MCF 10A (cell line): ENCODE data around the gene GMCL2. TPM values are rescaled to one million over a fixed set of nuclear protein-coding genes. Genes with fewer than 3 reads are reported as not detected.
A peak's percentile ranks its signal among the peaks of the same experiment; 100 is the strongest.

Experiments used
- Bru-seq: library from RNA; stranded (reverse); fragments of 400-500 nt; gene quantifications from one replicate; lab custom pipeline; 2021; lab: Mats Ljungman, UMichigan
- BruChase-seq, 2 experiments: library from RNA; stranded (reverse); fragments of 400-500 nt; gene quantifications; one replicate each; lab custom pipeline; 2021; lab: Mats Ljungman, UMichigan
- BruUV-seq: library from RNA; stranded (reverse); fragments of 400-500 nt; replicated peaks from 2 replicates; lab custom pipeline; 2021; lab: Mats Ljungman, UMichigan
- CTCF ChIA-PET: fragments of 300-600 bp; sonication (Branson Sonifier 250); formaldehyde crosslinking; extraction: SDS; loops from one replicate; lab custom pipeline; 2021; ENCODE audit warnings: antibody characterized with exemption, inconsistent platforms; lab: Yijun Ruan, JAX
- POLR2A ChIA-PET: fragments of 300-600, 350-650 bp; sonication (Branson Sonifier 250); formaldehyde crosslinking; extraction: SDS; loops from one replicate; lab custom pipeline; 2020; ENCODE audit warnings: antibody characterized with exemption, inconsistent platforms; lab: Yijun Ruan, JAX
- DNase-seq: peaks from one replicate; pipeline ENCODE4 v3.0.0-alpha.2; 2018; ENCODE audit not compliant: unreplicated experiment
- H3K27ac Mint-ChIP-seq: one replicate; pipeline ENCODE4 v1.8.0; 2022; ENCODE audit warnings: mild to moderate bottlenecking, low read depth, mixed read lengths; ENCODE audit not compliant: unreplicated experiment
- H3K27me3 Mint-ChIP-seq: one replicate; pipeline ENCODE4 v1.8.0; 2022; ENCODE audit warnings: mixed read lengths; ENCODE audit not compliant: insufficient read depth, unreplicated experiment
- H3K36me3 Mint-ChIP-seq: one replicate; pipeline ENCODE4 v1.8.0; 2022; ENCODE audit warnings: mild to moderate bottlenecking, moderate library complexity, mixed read lengths; ENCODE audit not compliant: insufficient read depth, unreplicated experiment
- H3K4me1 Mint-ChIP-seq: one replicate; pipeline ENCODE4 v1.8.0; 2022; ENCODE audit warnings: mixed read lengths; ENCODE audit not compliant: insufficient read depth, unreplicated experiment
- H3K4me3 Mint-ChIP-seq: one replicate; pipeline ENCODE4 v1.8.0; 2022; ENCODE audit warnings: mild to moderate bottlenecking, moderate library complexity, mixed read lengths; ENCODE audit not compliant: unreplicated experiment
- H3K9me3 Mint-ChIP-seq: one replicate; pipeline ENCODE4 v1.8.0; 2022; ENCODE audit warnings: mixed read lengths; ENCODE audit not compliant: unreplicated experiment
- CTCF ChIP-seq: fragments of 200-600 bp; IDR thresholded peaks from one replicate; pipeline ENCODE4 v1.8.0; 2022; ENCODE audit warnings: antibody characterized with exemption, mild to moderate bottlenecking; ENCODE audit not compliant: unreplicated experiment
- intact Hi-C: fragments of 100-400 bp; cut with micrococcal nuclease; formaldehyde crosslinking; loops from 2 replicates; pipeline ENCODE4 v1.14.1; 2022
- long read RNA-seq: library from polyadenylated mRNA; stranded (forward); transcript quantifications from one replicate; pipeline ENCODE4 v2.0.0, GENCODE V29; 2022
- total RNA-seq: library from RNA; stranded (reverse); gene quantifications from 2 replicates; pipeline ENCODE4 v1.2.3, GENCODE V29; 2022

The GMCL2 gene
- not detected in 2 replicates for total RNA-seq
- not detected for Bru-seq, nascent RNA
- BruChase-seq, experiment 1, labeled RNA remaining after a 6-hour chase: percentile 15 among the genes with signal in this experiment
- percentile 25 among the genes with signal in this experiment for BruChase-seq, experiment 2, labeled RNA remaining after a 2-hour chase
- long read RNA-seq: 0 reads

- Mint-ChIP-seq H3K4me1 (peaks cover under 1% of the 10 kb centered on the region), H3K9me3 (no peaks in the 10 kb centered on the region), H3K27me3 (no peaks in the 10 kb centered on the region), H3K36me3 (no peaks in the 10 kb centered on the region), H3K27ac (no peak within 1 kb of the TSS), H3K4me3 (no peak within 1 kb of the TSS)
- no peak for TF ChIP-seq CTCF
- CTCF ChIA-PET: interaction anchor here (1.2 kb wide), 1 partner anchor 19 kb away, joined by 3 read pairs; no protein-coding TSS in a partner anchor
- POLR2A ChIA-PET: interaction anchor here (1.1 kb wide), 1 partner anchor 13 kb away, joined by 4 read pairs; no protein-coding TSS in a partner anchor
- no peak for DNase-seq
- intact Hi-C loops: no loop called here
- no TSS peak for BruUV-seq
Measured at GRCh38 chr5:178187014-178187413, at the start of gene GMCL2. TSS of gene GMCL2 (minus strand) at chr5:178187371. CDS start at chr5:178187299, 72 bp downstream.

- ChIA-PET POLR2A (interaction anchor here (0.8 to 1.9 kb wide), 2 partner anchors 30 to 316 kb away, joined by 3 to 7 read pairs; no protein-coding TSS in a partner anchor), CTCF (interaction anchor here (0.6 to 2.4 kb wide), 8 partner anchors 10 to 388 kb away, joined by 3 to 9 read pairs (median 3); no protein-coding TSS in a partner anchor)
- Mint-ChIP-seq H3K9me3 (no peaks in the 10 kb centered on the region), H3K4me1 (peaks cover 40% of the 10 kb centered on the region), H3K27me3 (no peaks in the 10 kb centered on the region), H3K36me3 (peaks cover 3% of the 10 kb centered on the region), H3K4me3 (no peak overlapping the region), H3K27ac (peak overlapping the region; percentile 85)
- no TSS peak for BruUV-seq
- DNase-seq: no peak
- TF ChIP-seq CTCF: no peak
- intact Hi-C loops: loop anchor here (2.0 kb wide), 1 partner anchor 314 kb away; no protein-coding TSS in a partner anchor
Measured at GRCh38 chr5:178236679-178237078, 49.5 kb upstream of the GMCL2 start.

GRCh38 chr5:178236126-178236525, 49.0 kb upstream of the GMCL2 start:
- H3K9me3 Mint-ChIP-seq: no peaks in the 10 kb centered on the region
- BruUV-seq: no TSS peak
- POLR2A ChIA-PET: interaction anchor here (0.8 kb wide), 1 partner anchor 316 kb away, joined by 3 read pairs; no protein-coding TSS in a partner anchor
- no peaks in the 10 kb centered on the region for H3K27me3 Mint-ChIP-seq
- no peak overlapping the region for H3K27ac Mint-ChIP-seq
- intact Hi-C loops: loop anchor here (2.0 kb wide), 1 partner anchor 315 kb away; no protein-coding TSS in a partner anchor
- peaks cover 7% of the 10 kb centered on the region for H3K36me3 Mint-ChIP-seq
- H3K4me1 Mint-ChIP-seq: peaks cover 43% of the 10 kb centered on the region
- no peak for DNase-seq
- no peak for TF ChIP-seq CTCF
- CTCF ChIA-PET: interaction anchor here (0.6 to 2.4 kb wide), 9 partner anchors 10 to 389 kb away, joined by 3 to 9 read pairs (median 3); no protein-coding TSS in a partner anchor
- H3K4me3 Mint-ChIP-seq: no peak overlapping the region

GRCh38 chr5:178235588-178235974, 48.4 kb upstream of the GMCL2 start:
- Mint-ChIP-seq H3K27ac (no peak overlapping the region), H3K27me3 (no peaks in the 10 kb centered on the region), H3K4me3 (no peak overlapping the region), H3K36me3 (peaks cover 13% of the 10 kb centered on the region), H3K4me1 (peaks cover 49% of the 10 kb centered on the region), H3K9me3 (no peaks in the 10 kb centered on the region)
- CTCF ChIA-PET: interaction anchor here (0.6 to 2.7 kb wide), 32 partner anchors 8 to 1518 kb away, joined by 3 to 22 read pairs (median 4); partner anchors contain the start of gene COL23A1
- no peak for DNase-seq
- intact Hi-C loops: loop anchor here (2.0 kb wide), 2 partner anchors 45 to 1259 kb away; no protein-coding TSS in a partner anchor
- POLR2A ChIA-PET: interaction anchor here (0.8 kb wide), 1 partner anchor 31 kb away, joined by 3 read pairs; the partner anchor contains the start of gene HNRNPAB
- no peak for TF ChIP-seq CTCF
- no TSS peak for BruUV-seq
